Activated naive CD8-positive, alpha-beta T cell treated with anti-CD3 and anti-CD28 coated beads, Interleukin-2, amount 10 ng/mL, durations not matched to agents 7 days and 5 days (primary cell): Measurements from ENCODE around the gene SLC15A3. TPM values are rescaled to one million over a fixed set of nuclear protein-coding genes. Genes with fewer than 3 reads are reported as not detected.

Experiments used
- ATAC-seq: fragments of 150-1000 bp; cut with Tn5 transposase; one replicate; pipeline ENCODE4 v1.10.0; 2021; ENCODE audit warnings: low read depth, moderate library complexity
- POLR2A ChIA-PET: fragments of 350-600 bp; sonication (Branson Sonifier 250); formaldehyde crosslinking; loops from one replicate; lab custom pipeline; 2021; ENCODE audit warnings: antibody characterized with exemption; lab: Charles Lee
- DNase-seq: peaks from one replicate; pipeline ENCODE4 v3.0.0; 2021
- H3K27ac Mint-ChIP-seq: one replicate; pipeline ENCODE4 v1.8.0; 2022; ENCODE audit warnings: mild to moderate bottlenecking, mixed read lengths
- H3K27me3 Mint-ChIP-seq: one replicate; pipeline ENCODE4 v1.8.0; 2022; ENCODE audit warnings: mild to moderate bottlenecking, moderate library complexity, mixed read lengths
- H3K36me3 Mint-ChIP-seq: one replicate; pipeline ENCODE4 v1.8.0; 2021; ENCODE audit warnings: mild to moderate bottlenecking, mixed read lengths
- H3K4me1 Mint-ChIP-seq: one replicate; pipeline ENCODE4 v1.8.0; 2021; ENCODE audit warnings: mixed read lengths
- H3K4me3 Mint-ChIP-seq: one replicate; pipeline ENCODE4 v1.8.0; 2022; ENCODE audit warnings: mild to moderate bottlenecking, moderate library complexity, mixed read lengths
- H3K9me3 Mint-ChIP-seq: one replicate; pipeline ENCODE4 v1.8.0; 2021; ENCODE audit warnings: mixed read lengths
- total RNA-seq, 2 experiments: library from RNA; stranded (reverse); gene quantifications; one replicate each; pipeline ENCODE4 v1.2.3, GENCODE V29; 2021

The SLC15A3 gene
- total RNA-seq, 2 experiments from 2014 or later = 7.2 to 7.4 TPM

GRCh38 chr11:60921777-60922335, 30.1 kb downstream of the SLC15A3 start:
- peaks cover 21% of the 10 kb centered on the region for H3K36me3 Mint-ChIP-seq
- no peak overlapping the region for H3K27ac Mint-ChIP-seq
- ATAC-seq (no peak), DNase-seq (no peak)
- peaks cover 20% of the 10 kb centered on the region for H3K27me3 Mint-ChIP-seq
- no peak overlapping the region for H3K4me3 Mint-ChIP-seq
- H3K4me1 Mint-ChIP-seq = peaks cover 13% of the 10 kb centered on the region
- H3K9me3 Mint-ChIP-seq = no peaks in the 10 kb centered on the region
- POLR2A ChIA-PET = no interaction called here

- peaks cover 21% of the 10 kb centered on the region for H3K36me3 Mint-ChIP-seq
- POLR2A ChIA-PET = no interaction called here
Observed at GRCh38 chr11:60921259-60921658, 30.7 kb downstream of the SLC15A3 start.

GRCh38 chr11:60919956-60920355, 32.0 kb downstream of the SLC15A3 start:
- no peak for ATAC-seq
- POLR2A ChIA-PET = interaction anchor here (0.6 to 0.9 kb wide), 2 partner anchors 8 to 81 kb away, joined by 3 to 4 read pairs; no protein-coding TSS in a partner anchor
- H3K4me1 Mint-ChIP-seq = peaks cover 20% of the 10 kb centered on the region
- DNase-seq = no peak
- no peak overlapping the region for H3K4me3 Mint-ChIP-seq
- H3K27ac Mint-ChIP-seq = no peak overlapping the region
- H3K27me3 Mint-ChIP-seq = peaks cover 2% of the 10 kb centered on the region
- H3K9me3 Mint-ChIP-seq = no peaks in the 10 kb centered on the region
- H3K36me3 Mint-ChIP-seq = peaks cover 21% of the 10 kb centered on the region

More at GRCh38 chr11:60921259-60921658, 30.7 kb downstream of the SLC15A3 start:
- Mint-ChIP-seq H3K27me3 (peaks cover 15% of the 10 kb centered on the region), H3K4me3 (no peak overlapping the region), H3K9me3 (no peaks in the 10 kb centered on the region), H3K4me1 (peaks cover 17% of the 10 kb centered on the region), H3K27ac (no peak overlapping the region)
- no peak for ATAC-seq
- DNase-seq = no peak

GRCh38 chr11:60919320-60919719, 32.7 kb downstream of the SLC15A3 start:
- no peak for DNase-seq
- Mint-ChIP-seq H3K4me1 (peaks cover 20% of the 10 kb centered on the region), H3K27ac (no peak overlapping the region), H3K4me3 (no peak overlapping the region), H3K36me3 (peaks cover 21% of the 10 kb centered on the region), H3K27me3 (no peaks in the 10 kb centered on the region), H3K9me3 (no peaks in the 10 kb centered on the region)
- no peak for ATAC-seq
- POLR2A ChIA-PET = interaction anchor here (0.9 kb wide), 1 partner anchor 9 kb away, joined by 3 read pairs; no protein-coding TSS in a partner anchor

- Mint-ChIP-seq H3K27ac (no peak overlapping the region), H3K36me3 (peaks cover 21% of the 10 kb centered on the region), H3K4me3 (no peak overlapping the region), H3K4me1 (peaks cover 21% of the 10 kb centered on the region), H3K27me3 (no peaks in the 10 kb centered on the region), H3K9me3 (no peaks in the 10 kb centered on the region)
- ATAC-seq (no peak), DNase-seq (no peak)
- POLR2A ChIA-PET = no interaction called here
Observed at GRCh38 chr11:60918939-60919265, 33.1 kb downstream of the SLC15A3 start.

- H3K4me1 Mint-ChIP-seq = peaks cover 23% of the 10 kb centered on the region
- POLR2A ChIA-PET = interaction anchor here (1.0 kb wide), 1 partner anchor 18 kb away, joined by 5 read pairs; no protein-coding TSS in a partner anchor
- no peaks in the 10 kb centered on the region for H3K27me3 Mint-ChIP-seq
- no peak overlapping the region for H3K27ac Mint-ChIP-seq
- H3K36me3 Mint-ChIP-seq = peaks cover 21% of the 10 kb centered on the region
- H3K9me3 Mint-ChIP-seq = no peaks in the 10 kb centered on the region
- DNase-seq = no peak
- no peak overlapping the region for H3K4me3 Mint-ChIP-seq
- no peak for ATAC-seq
Observed at GRCh38 chr11:60918251-60918938, 33.6 kb downstream of the SLC15A3 start.

GRCh38 chr11:60917267-60917666, 34.7 kb downstream of the SLC15A3 start:
- Mint-ChIP-seq H3K4me1 (peaks cover 30% of the 10 kb centered on the region), H3K27ac (peak overlapping the region; percentile 63), H3K36me3 (peaks cover 17% of the 10 kb centered on the region), H3K4me3 (no peak overlapping the region), H3K9me3 (no peaks in the 10 kb centered on the region), H3K27me3 (no peaks in the 10 kb centered on the region)
- DNase-seq (no peak), ATAC-seq (no peak)
- POLR2A ChIA-PET = no interaction called here

GRCh38 chr11:60916669-60917206, 35.2 kb downstream of the SLC15A3 start:
- DNase-seq = no peak
- Mint-ChIP-seq H3K27me3 (no peaks in the 10 kb centered on the region), H3K4me3 (peak overlapping the region; percentile 7), H3K9me3 (no peaks in the 10 kb centered on the region), H3K27ac (peak overlapping the region; percentile 63), H3K4me1 (peaks cover 36% of the 10 kb centered on the region), H3K36me3 (peaks cover 15% of the 10 kb centered on the region)
- POLR2A ChIA-PET = interaction anchor here (0.6 kb wide), 1 partner anchor 74 kb away, joined by 5 read pairs; no protein-coding TSS in a partner anchor
- ATAC-seq = no peak

GRCh38 chr11:60915248-60915914, 36.6 kb downstream of the SLC15A3 start:
- H3K36me3 Mint-ChIP-seq = peaks cover 11% of the 10 kb centered on the region

GRCh38 chr11:60914633-60915247, 37.2 kb downstream of the SLC15A3 start:
- Mint-ChIP-seq H3K4me3 (peak overlapping the region; percentile 89), H3K36me3 (peaks cover 8% of the 10 kb centered on the region), H3K9me3 (no peaks in the 10 kb centered on the region), H3K4me1 (peaks cover 45% of the 10 kb centered on the region), H3K27ac (peak overlapping the region; percentile 91), H3K27me3 (no peaks in the 10 kb centered on the region)
- peak; percentile 65 for DNase-seq
- POLR2A ChIA-PET = interaction anchor here (0.9 to 3.1 kb wide), 16 partner anchors 9 to 200 kb away, joined by 3 to 21 read pairs (median 4); partner anchors contain the start of genes PRPF19, PTGDR2, SLC15A3 and TMEM132A
- peak; percentile 27 for ATAC-seq

More at GRCh38 chr11:60915248-60915914, 36.6 kb downstream of the SLC15A3 start:
- POLR2A ChIA-PET = interaction anchor here (0.6 to 3.1 kb wide), 16 partner anchors 8 to 216 kb away, joined by 3 to 21 read pairs (median 3); partner anchors contain the start of genes PRPF19, SLC15A3 and TMEM132A
- peak overlapping the region; percentile 91 for H3K27ac Mint-ChIP-seq
- peak; percentile 74 for DNase-seq
- peak; percentile 62 for ATAC-seq
- no peaks in the 10 kb centered on the region for H3K9me3 Mint-ChIP-seq
- peaks cover 43% of the 10 kb centered on the region for H3K4me1 Mint-ChIP-seq
- H3K27me3 Mint-ChIP-seq = no peaks in the 10 kb centered on the region
- peak overlapping the region; percentile 89 for H3K4me3 Mint-ChIP-seq

- peak within 1 kb of the TSS; percentile 98 for H3K4me3 Mint-ChIP-seq
- POLR2A ChIA-PET = interaction anchor here (0.7 to 3.1 kb wide), 16 partner anchors 8 to 198 kb away, joined by 3 to 21 read pairs (median 3); partner anchors contain the start of genes PRPF19, PTGDR2, SLC15A3 and TMEM132A
- no peaks in the 10 kb centered on the region for H3K9me3 Mint-ChIP-seq
- no peaks in the 10 kb centered on the region for H3K27me3 Mint-ChIP-seq
- peaks cover 4% of the 10 kb centered on the region for H3K36me3 Mint-ChIP-seq
- ATAC-seq (peak; percentile 68), DNase-seq (peak; percentile 84)
- H3K4me1 Mint-ChIP-seq = peaks cover 46% of the 10 kb centered on the region
- peak within 1 kb of the TSS; percentile 98 for H3K27ac Mint-ChIP-seq
Observed at GRCh38 chr11:60913793-60914632, 38.0 kb downstream of the SLC15A3 start, which contains the start of gene TMEM109. TSS of gene TMEM109 (plus strand) at chr11:60914158. CDS start at chr11:60919694, 5,536 bp downstream.
